Left ventricle myocardium inferior (tissue), 1 donor: ENCODE measurements around the gene CDC45. TPM values are rescaled to one million over a fixed set of nuclear protein-coding genes. Genes with fewer than 3 reads are reported as not detected.

Experiments
- DNase-seq: peaks from one replicate; pipeline ENCODE4 v3.0.0-alpha.2; 2020
- H3K27ac ChIP-seq: fragments of 200-600 bp; replicated peaks from 2 replicates; pipeline ENCODE4 v1.8.0; 2021
- H3K27me3 ChIP-seq: fragments of 200-600 bp; 2 replicates; pipeline ENCODE4 v1.8.0; 2021; ENCODE audit warnings: low read depth
- H3K36me3 ChIP-seq: fragments of 200-600 bp; 2 replicates; pipeline ENCODE4 v1.8.0; 2021
- H3K4me1 ChIP-seq: fragments of 200-600 bp; 2 replicates; pipeline ENCODE4 v1.8.0; 2021
- H3K4me3 ChIP-seq: fragments of 200-600 bp; 2 replicates; pipeline ENCODE4 v1.8.0; 2021; ENCODE audit warnings: mild to moderate bottlenecking, moderate library complexity
- H3K9me3 ChIP-seq: fragments of 200-600 bp; replicated peaks from 2 replicates; pipeline ENCODE4 v1.8.0; 2021
- CTCF ChIP-seq: fragments of 200-600 bp; IDR thresholded peaks from 2 replicates; pipeline ENCODE4 v1.8.0; 2021; ENCODE audit warnings: antibody characterized with exemption, mild to moderate bottlenecking, borderline replicate concordance
- intact Hi-C: fragments of 100-400 bp; cut with micrococcal nuclease; formaldehyde crosslinking; loops from one replicate; pipeline ENCODE4 v1.11.0; 2022
- total RNA-seq: library from RNA; stranded (reverse); fragmentation: NEBNext Ultra II Directional; extraction: Animal tissue kit (Norgen Biotek cat#: 25700); gene quantifications from one replicate; pipeline ENCODE4 v1.2.1, GENCODE V29; 2021
- donor health status: DM: no; HTN: yes; CAD: no; lungs with severe emphysema.

The CDC45 gene
- total RNA-seq, 1 donor from 2014 or later = 0.77 TPM

DNA sequence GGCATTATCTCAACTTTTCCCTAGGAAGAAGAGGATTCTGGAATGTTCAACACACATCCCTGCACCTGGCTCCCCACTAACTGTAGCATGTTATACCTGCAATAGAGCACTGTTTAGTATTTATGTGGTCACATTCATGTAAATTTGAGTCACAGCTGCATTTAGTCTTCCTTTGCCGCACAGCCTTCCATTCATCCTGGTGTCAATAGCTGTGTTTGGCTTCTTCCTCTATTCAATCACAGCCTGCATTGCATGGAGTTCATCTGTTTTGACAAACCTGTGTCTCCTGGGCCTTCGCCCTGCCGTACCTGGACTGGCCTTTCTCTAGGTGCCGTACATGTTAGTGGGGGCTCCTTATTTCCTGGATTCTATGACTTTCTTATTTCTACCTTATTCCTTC, 28.1 kb upstream of the CDC45 start:
- no peak for TF ChIP-seq CTCF
- H3K4me1 ChIP-seq = peaks cover 21% of the 10 kb centered on the region
- H3K27me3 ChIP-seq = no peaks in the 10 kb centered on the region
- peaks cover 63% of the 10 kb centered on the region for H3K36me3 ChIP-seq
- H3K9me3 ChIP-seq = no peaks in the 10 kb centered on the region
- H3K27ac ChIP-seq = no peak overlapping the region
- intact Hi-C loops = no loop called here
- no peak overlapping the region for H3K4me3 ChIP-seq
- no peak for DNase-seq

DNA sequence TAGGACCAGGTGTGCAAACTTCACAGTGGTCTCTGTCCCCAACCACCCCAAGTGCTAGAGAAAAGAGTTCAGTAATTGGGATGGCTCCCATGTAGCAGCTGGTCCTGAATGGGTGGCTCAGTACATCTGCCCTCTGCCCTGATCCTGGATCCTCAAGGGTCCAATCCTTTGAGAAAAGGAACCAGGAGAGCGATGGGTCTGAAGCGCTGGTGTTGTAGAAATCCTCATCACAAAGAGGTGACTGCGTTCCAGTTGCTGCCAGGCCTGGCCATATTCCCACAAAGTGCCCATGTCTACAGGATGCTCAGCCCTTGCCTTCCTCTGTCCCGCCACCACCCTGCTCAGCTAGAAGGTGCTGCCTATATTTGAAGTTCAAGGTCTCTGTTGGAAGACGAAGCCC, 26.0 kb upstream of the CDC45 start:
- Histone ChIP-seq H3K9me3 (no peaks in the 10 kb centered on the region), H3K27me3 (no peaks in the 10 kb centered on the region), H3K36me3 (peaks cover 85% of the 10 kb centered on the region), H3K27ac (no peak overlapping the region), H3K4me3 (no peak overlapping the region), H3K4me1 (peaks cover 2% of the 10 kb centered on the region)
- intact Hi-C loops = no loop called here
- no peak for TF ChIP-seq CTCF
- no peak for DNase-seq

- Histone ChIP-seq H3K4me3 (no peak overlapping the region), H3K36me3 (peaks cover 88% of the 10 kb centered on the region), H3K4me1 (no peaks in the 10 kb centered on the region), H3K9me3 (no peaks in the 10 kb centered on the region), H3K27me3 (no peaks in the 10 kb centered on the region), H3K27ac (no peak overlapping the region)
- intact Hi-C loops = no loop called here
- DNase-seq = no peak
- TF ChIP-seq CTCF = no peak
These were observed 25.6 kb upstream of the CDC45 start for GRCh38 chr22:19454156-19454555.

DNA sequence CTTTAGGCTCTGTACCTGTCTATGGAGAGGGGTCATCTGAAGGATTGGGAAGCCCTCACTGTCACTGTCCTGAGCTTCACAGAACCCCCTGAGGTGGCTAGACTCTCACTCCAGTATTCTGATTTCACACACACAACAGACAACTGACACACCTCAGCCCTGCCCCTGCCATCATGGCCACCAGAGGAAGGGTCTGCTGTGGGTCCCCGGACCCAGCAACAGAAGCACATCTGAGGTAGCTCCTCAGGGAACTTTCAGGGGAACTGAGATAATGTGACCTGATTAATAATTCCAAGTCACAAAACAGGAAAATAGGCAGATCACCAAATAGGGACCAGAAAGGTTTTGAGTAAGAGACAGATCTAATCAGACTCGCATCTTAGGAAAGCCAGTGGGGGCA, 24.7 kb upstream of the CDC45 start:
- H3K4me3 ChIP-seq = no peak overlapping the region
- intact Hi-C loops = no loop called here
- no peaks in the 10 kb centered on the region for H3K4me1 ChIP-seq
- no peak for TF ChIP-seq CTCF
- no peaks in the 10 kb centered on the region for H3K9me3 ChIP-seq
- H3K36me3 ChIP-seq = peaks cover 92% of the 10 kb centered on the region
- H3K27me3 ChIP-seq = no peaks in the 10 kb centered on the region
- H3K27ac ChIP-seq = no peak overlapping the region
- DNase-seq = no peak

- H3K36me3 ChIP-seq = peaks cover 90% of the 10 kb centered on the region
- TF ChIP-seq CTCF = no peak
- intact Hi-C loops = no loop called here
These were observed 23.9 kb upstream of the CDC45 start for GRCh38 chr22:19455585-19456370.

More at GRCh38 chr22:19455585-19456370, 23.9 kb upstream of the CDC45 start:
- DNase-seq = no peak
- H3K27ac ChIP-seq = no peak overlapping the region
- H3K9me3 ChIP-seq = no peaks in the 10 kb centered on the region
- H3K27me3 ChIP-seq = no peaks in the 10 kb centered on the region
- no peak overlapping the region for H3K4me3 ChIP-seq
- no peaks in the 10 kb centered on the region for H3K4me1 ChIP-seq
